Upper lobe of right lung (tissue), 1 donor: ENCODE data around the gene RARB. TPM values are rescaled to one million over a fixed set of nuclear protein-coding genes. Genes with fewer than 3 reads are reported as not detected.

Experiments
- ATAC-seq: fragments of 200-7000 bp; cut with Tn5 transposase; one replicate; pipeline ENCODE4 v1.9.1; 2020; ENCODE audit warnings: mild to moderate bottlenecking, moderate library complexity
- DNase-seq: peaks from one replicate; pipeline ENCODE4 v3.0.0-alpha.2; 2020
- H3K27ac ChIP-seq: fragments of 200-600 bp; one replicate; pipeline ENCODE4 v1.8.0; 2022
- H3K27me3 ChIP-seq: fragments of 200-600 bp; one replicate; pipeline ENCODE4 v1.8.0; 2022; ENCODE audit warnings: mild to moderate bottlenecking
- H3K36me3 ChIP-seq: fragments of 200-600 bp; one replicate; pipeline ENCODE4 v1.8.0; 2022
- H3K4me1 ChIP-seq: fragments of 200-600 bp; one replicate; pipeline ENCODE4 v1.8.0; 2022
- H3K4me3 ChIP-seq: fragments of 200-600 bp; one replicate; pipeline ENCODE4 v1.8.0; 2022; ENCODE audit warnings: mild to moderate bottlenecking
- H3K9me3 ChIP-seq: fragments of 200-600 bp; one replicate; pipeline ENCODE4 v1.8.0; 2022
- CTCF ChIP-seq: fragments of 200-600 bp; IDR thresholded peaks from one replicate; pipeline ENCODE4 v1.8.0; 2022; ENCODE audit warnings: antibody characterized with exemption
- intact Hi-C: fragments of 100-400 bp; cut with DNase I; formaldehyde crosslinking; loops from one replicate; pipeline ENCODE4 v1.11.0; 2022
- total RNA-seq: library from RNA; stranded (reverse); fragmentation: NEBNext Ultra II Directional; extraction: Animal tissue kit (Norgen Biotek cat#: 25700); gene quantifications from one replicate; pipeline ENCODE4 v1.2.1, GENCODE V29; 2021
- donor health status: DM: no; HTN: yes; CAD: no; lungs with severe emphysema.

The RARB gene
- total RNA-seq, 1 donor from 2014 or later: 5.8 TPM

- Histone ChIP-seq H3K36me3 (no peaks in the 10 kb centered on the region), H3K9me3 (no peaks in the 10 kb centered on the region), H3K27ac (no peak overlapping the region), H3K27me3 (no peaks in the 10 kb centered on the region), H3K4me1 (peaks cover 12% of the 10 kb centered on the region), H3K4me3 (no peak overlapping the region)
- TF ChIP-seq CTCF: no peak
- ATAC-seq (no peak), DNase-seq (no peak)
- intact Hi-C loops: no loop called here
Observed at GRCh38 chr3:25510797-25511196, 82.7 kb downstream of the RARB start.

- no peak for ATAC-seq
- H3K27me3 ChIP-seq: no peaks in the 10 kb centered on the region
- peaks cover 12% of the 10 kb centered on the region for H3K4me1 ChIP-seq
- H3K4me3 ChIP-seq: no peak overlapping the region
- no peak overlapping the region for H3K27ac ChIP-seq
- no peak for TF ChIP-seq CTCF
- H3K9me3 ChIP-seq: no peaks in the 10 kb centered on the region
- DNase-seq: no peak
- H3K36me3 ChIP-seq: no peaks in the 10 kb centered on the region
- intact Hi-C loops: no loop called here
Observed at GRCh38 chr3:25511972-25512721, 84.1 kb downstream of the RARB start.

- no peaks in the 10 kb centered on the region for H3K36me3 ChIP-seq
- ATAC-seq (no peak), DNase-seq (no peak)
- H3K27me3 ChIP-seq: no peaks in the 10 kb centered on the region
- H3K27ac ChIP-seq: no peak overlapping the region
- intact Hi-C loops: no loop called here
- H3K4me3 ChIP-seq: no peak overlapping the region
- no peaks in the 10 kb centered on the region for H3K9me3 ChIP-seq
- H3K4me1 ChIP-seq: peaks cover 9% of the 10 kb centered on the region
- TF ChIP-seq CTCF: no peak
Observed at GRCh38 chr3:25513642-25514266, 85.7 kb downstream of the RARB start.

- ATAC-seq (no peak), DNase-seq (no peak)
- Histone ChIP-seq H3K4me1 (peaks cover 6% of the 10 kb centered on the region), H3K9me3 (no peaks in the 10 kb centered on the region), H3K36me3 (no peaks in the 10 kb centered on the region), H3K27ac (no peak overlapping the region), H3K4me3 (no peak overlapping the region), H3K27me3 (no peaks in the 10 kb centered on the region)
- TF ChIP-seq CTCF: no peak
- intact Hi-C loops: no loop called here
Observed at GRCh38 chr3:25515171-25515570, 87.1 kb downstream of the RARB start.

GRCh38 chr3:25520926-25521559 lies 93.0 kb downstream of the RARB start:
- H3K4me1 ChIP-seq: no peaks in the 10 kb centered on the region
- no peak overlapping the region for H3K4me3 ChIP-seq
- no peaks in the 10 kb centered on the region for H3K27me3 ChIP-seq
- no peak for TF ChIP-seq CTCF
- DNase-seq (no peak), ATAC-seq (no peak)
- intact Hi-C loops: no loop called here
- no peaks in the 10 kb centered on the region for H3K36me3 ChIP-seq
- H3K27ac ChIP-seq: no peak overlapping the region
- H3K9me3 ChIP-seq: no peaks in the 10 kb centered on the region
